Measurements from ENCODE around the gene WBP1L. TPM values are rescaled to one million over a fixed set of nuclear protein-coding genes. Genes with fewer than 3 reads are reported as not detected.

Gene WBP1L
- total RNA-seq: 100 to 1,000 TPM in 3 of 4 donors, 10 to 100 TPM in 1; 92.8 to 185 (median 154) TPM

DNA sequence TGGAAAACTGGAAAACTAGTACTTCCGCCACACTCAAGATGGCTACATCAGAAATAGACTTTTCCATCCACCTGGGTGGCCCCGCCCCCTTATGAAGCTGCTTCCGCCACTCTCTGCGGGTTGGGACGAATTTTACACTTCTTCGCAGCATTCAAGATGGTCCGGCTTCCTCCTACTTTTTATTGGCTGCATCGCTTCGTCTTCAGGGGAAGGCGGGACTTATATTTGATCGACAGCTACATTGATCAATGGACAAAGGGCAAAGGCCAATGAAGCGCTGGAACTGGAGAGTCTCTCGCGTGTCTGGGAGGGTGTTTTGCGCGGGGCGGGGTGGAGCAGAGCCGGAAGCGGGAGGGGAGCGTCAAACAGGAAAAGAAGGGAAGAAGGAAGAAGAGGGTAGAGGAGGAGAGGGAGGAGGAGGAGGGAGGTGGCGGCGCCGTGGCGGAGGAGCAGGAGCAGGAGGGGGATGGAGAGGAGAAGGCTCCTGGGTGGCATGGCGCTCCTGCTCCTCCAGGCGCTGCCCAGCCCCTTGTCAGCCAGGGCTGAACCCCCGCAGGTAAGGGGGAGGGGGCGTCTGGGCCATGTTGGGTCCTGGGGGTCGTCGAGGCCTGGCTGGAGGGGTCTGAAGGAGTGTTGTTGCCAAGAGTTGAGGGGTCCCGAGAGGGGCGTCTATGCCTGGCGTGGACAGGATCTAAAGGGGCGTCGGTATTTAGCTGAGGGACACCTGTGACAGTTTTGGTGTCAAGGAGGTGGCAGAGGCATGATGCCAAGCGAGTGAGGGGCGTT is at the start of gene WBP1L:
WBP1L (plus strand) TSS at position 361 of the 786 bp plus-strand sequence; CDS start at position 467, 106 bp downstream.
- TF ChIP-seq CTCF (IDR thresholded peaks at IDR 0.05; ENCODE audit: low read depth): no peak

DNA sequence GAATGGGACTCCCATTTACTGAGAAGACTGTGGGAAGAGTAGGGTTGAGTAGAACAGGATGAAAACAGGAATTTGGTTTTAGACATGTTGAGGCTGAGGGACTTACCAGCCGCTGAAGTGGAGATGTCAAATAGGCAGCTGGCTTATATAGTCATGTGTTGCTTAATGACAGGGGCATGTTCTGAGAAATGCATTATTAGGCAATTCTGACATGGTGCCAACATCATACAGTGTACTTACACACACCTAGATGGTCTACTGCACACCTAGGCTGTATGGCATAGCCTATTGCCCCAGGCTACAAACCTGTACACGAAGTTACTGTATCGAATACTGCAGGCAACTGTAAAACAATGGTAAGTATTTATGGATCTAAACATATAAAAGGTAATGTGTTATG is 47.0 kb upstream of the WBP1L start:
- TF ChIP-seq CTCF (IDR thresholded peaks at IDR 0.05; ENCODE audit: low read depth): no peak

- TF ChIP-seq CTCF (IDR thresholded peaks at IDR 0.05; ENCODE audit: low read depth): no peak
Measured at GRCh38 chr10:102698894-102699293, 44.9 kb upstream of the WBP1L start.

GRCh38 chr10:102701272-102701671 is 42.5 kb upstream of the WBP1L start:
- TF ChIP-seq CTCF (IDR thresholded peaks at IDR 0.05; ENCODE audit: low read depth): no peak

GRCh38 chr10:102701796-102702195 is 42.0 kb upstream of the WBP1L start:
- no peak for TF ChIP-seq CTCF (IDR thresholded peaks at IDR 0.05; ENCODE audit: low read depth)

DNA sequence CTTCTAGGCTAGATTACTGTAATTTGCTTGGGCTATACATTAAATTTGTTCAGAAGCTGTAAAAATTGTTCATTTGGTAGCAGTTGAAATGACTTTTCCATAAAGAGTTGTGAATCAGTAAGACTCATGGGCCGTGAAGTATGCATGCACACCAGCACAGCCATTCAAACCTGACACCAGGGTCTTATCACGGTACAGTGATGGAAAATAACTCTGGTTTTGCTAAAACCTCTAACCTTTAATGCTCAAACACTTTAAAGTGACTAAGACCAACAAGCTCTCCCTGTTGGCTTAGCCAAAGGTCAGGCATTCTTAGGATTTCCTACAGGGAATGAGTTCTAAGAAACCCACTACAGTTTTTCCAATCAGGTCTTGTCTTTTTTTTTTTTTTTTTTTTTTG is 41.0 kb upstream of the WBP1L start:
- no peak for TF ChIP-seq CTCF (IDR thresholded peaks at IDR 0.05; ENCODE audit: low read depth)

GRCh38 chr10:102704915-102705314 is 38.8 kb upstream of the WBP1L start:
- no peak for TF ChIP-seq CTCF (IDR thresholded peaks at IDR 0.05; ENCODE audit: low read depth)
